ENCODE data around the gene CHTF18.
"Not testable (repeated sequence)": the region's sequence is repeated elsewhere in the genome, so short reads cannot be mapped to it uniquely, and the experiment has no call there.

Gene CHTF18

GRCh38 chr16:820044-820408 is 31.6 kb downstream of the CHTF18 start:
- not testable (repeated sequence) for H2BK15ac ChIP-seq (ENCODE audit: low read depth, poor library complexity, severe bottlenecking); H3K4me3 ChIP-seq (ENCODE audit: insufficient read depth in 1 of 2, low read depth in 1 of 2, low read length in 2 of 2); H4K8ac ChIP-seq (ENCODE audit: low read length); H2BK12ac ChIP-seq (ENCODE audit: low read length in 2 of 2); H4K91ac ChIP-seq (ENCODE audit: low read length); H3K14ac ChIP-seq (ENCODE audit: low read length in 2 of 2); H2AK5ac ChIP-seq (ENCODE audit: low read length, severe bottlenecking); H3K79me1 ChIP-seq (replicated peaks; ENCODE audit: low read length, poor library complexity, severe bottlenecking); H3K18ac ChIP-seq (ENCODE audit: low read depth in 1 of 2, low read length in 2 of 2); H3K36me3 ChIP-seq (ENCODE audit: control insufficient read depth in 1 of 2, insufficient read depth in 2 of 2, low read depth in 1 of 2, low read length in 2 of 2); DNase-seq; H3K9ac ChIP-seq (ENCODE audit: low read length); H2BK5ac ChIP-seq (ENCODE audit: low read depth, low read length, poor library complexity, severe bottlenecking); H3K27ac ChIP-seq (ENCODE audit: low read length, poor library complexity, severe bottlenecking); H3K23ac ChIP-seq (ENCODE audit: low read length in 2 of 2); H2BK120ac ChIP-seq (ENCODE audit: low read depth, low read length); H3K4ac ChIP-seq (ENCODE audit: low read depth in 1 of 2, low read length in 2 of 2); H3K4me2 ChIP-seq (ENCODE audit: low read length, poor library complexity, severe bottlenecking); H3K9me3 ChIP-seq (ENCODE audit: control insufficient read depth, low read length); H2AFZ ChIP-seq (ENCODE audit: low read depth, low read length)
- WGBS: 81% methylated on average over 10 of the region's 10 CpGs
- Histone ChIP-seq H3K27me3 (ENCODE audit: control insufficient read depth in 1 of 2, insufficient read depth in 1 of 2, low read length in 2 of 2) (peaks cover 0 to 64% of the 10 kb centered on the region in 2 experiments), H3K4me1 (ENCODE audit: control insufficient read depth, insufficient read depth, low read depth, low read length) (peaks cover 14% of the 10 kb centered on the region)

GRCh38 chr16:820748-821147 is 32.3 kb downstream of the CHTF18 start:
- Histone ChIP-seq H3K18ac (ENCODE audit: low read depth in 1 of 2, low read length in 2 of 2) (no peak overlapping the region), H3K36me3 (ENCODE audit: control insufficient read depth in 1 of 2, insufficient read depth in 2 of 2, low read depth in 1 of 2, low read length in 2 of 2) (peaks cover 0 to 4% of the 10 kb centered on the region in 2 experiments), H2BK120ac (ENCODE audit: low read depth, low read length) (no peak overlapping the region), H3K27ac (ENCODE audit: low read length, poor library complexity, severe bottlenecking) (no peak overlapping the region), H2AK5ac (ENCODE audit: low read length, severe bottlenecking) (no peak overlapping the region), H2AFZ (ENCODE audit: low read depth, low read length) (no peak overlapping the region), H3K23ac (ENCODE audit: low read length in 2 of 2) (no peak overlapping the region), H4K8ac (ENCODE audit: low read length) (no peak overlapping the region), H3K27me3 (ENCODE audit: control insufficient read depth in 1 of 2, insufficient read depth in 1 of 2, low read length in 2 of 2) (peaks cover 0 to 71% of the 10 kb centered on the region in 2 experiments), H3K4me2 (ENCODE audit: low read length, poor library complexity, severe bottlenecking) (no peak overlapping the region), H2BK5ac (ENCODE audit: low read depth, low read length, poor library complexity, severe bottlenecking) (no peak overlapping the region), H3K14ac (ENCODE audit: low read length in 2 of 2) (no peak overlapping the region), H3K9me3 (ENCODE audit: control insufficient read depth, low read length) (peaks cover 5% of the 10 kb centered on the region), H3K4ac (ENCODE audit: low read depth in 1 of 2, low read length in 2 of 2) (no peak overlapping the region), H3K79me1 (replicated peaks; ENCODE audit: low read length, poor library complexity, severe bottlenecking) (no peaks in the 10 kb centered on the region), H2BK15ac (ENCODE audit: low read depth, poor library complexity, severe bottlenecking) (no peak overlapping the region), H4K91ac (ENCODE audit: low read length) (no peak overlapping the region), H3K9ac (ENCODE audit: low read length) (no peak overlapping the region), H2BK12ac (ENCODE audit: low read length in 2 of 2) (no peak overlapping the region), H3K4me1 (ENCODE audit: control insufficient read depth, insufficient read depth, low read depth, low read length) (peaks cover 13% of the 10 kb centered on the region), H3K4me3 (ENCODE audit: insufficient read depth in 1 of 2, low read depth in 1 of 2, low read length in 2 of 2) (no peak overlapping the region)
- 89% methylated on average over 12 of the region's 12 CpGs for WGBS
- no peak for DNase-seq

- Histone ChIP-seq H3K79me1 (replicated peaks; ENCODE audit: low read length, poor library complexity, severe bottlenecking) (no peaks in the 10 kb centered on the region), H3K4me1 (ENCODE audit: control insufficient read depth, insufficient read depth, low read depth, low read length) (peaks cover 10% of the 10 kb centered on the region), H3K9me3 (ENCODE audit: control insufficient read depth, low read length) (peaks cover 5% of the 10 kb centered on the region), H3K23ac (ENCODE audit: low read length in 2 of 2) (no peak overlapping the region), H2BK120ac (ENCODE audit: low read depth, low read length) (no peak overlapping the region), H3K18ac (ENCODE audit: low read depth in 1 of 2, low read length in 2 of 2) (no peak overlapping the region), H3K4me2 (ENCODE audit: low read length, poor library complexity, severe bottlenecking) (no peak overlapping the region), H2AK5ac (ENCODE audit: low read length, severe bottlenecking) (no peak overlapping the region), H4K8ac (ENCODE audit: low read length) (no peak overlapping the region), H3K27ac (ENCODE audit: low read length, poor library complexity, severe bottlenecking) (no peak overlapping the region), H2BK5ac (ENCODE audit: low read depth, low read length, poor library complexity, severe bottlenecking) (no peak overlapping the region), H3K14ac (ENCODE audit: low read length in 2 of 2) (no peak overlapping the region), H2AFZ (ENCODE audit: low read depth, low read length) (no peak overlapping the region), H2BK12ac (ENCODE audit: low read length in 2 of 2) (no peak overlapping the region), H3K27me3 (ENCODE audit: control insufficient read depth in 1 of 2, insufficient read depth in 1 of 2, low read length in 2 of 2) (peaks cover 0 to 70% of the 10 kb centered on the region in 2 experiments), H2BK15ac (ENCODE audit: low read depth, poor library complexity, severe bottlenecking) (no peak overlapping the region), H3K36me3 (ENCODE audit: control insufficient read depth in 1 of 2, insufficient read depth in 2 of 2, low read depth in 1 of 2, low read length in 2 of 2) (peaks cover 0 to 4% of the 10 kb centered on the region in 2 experiments), H4K91ac (ENCODE audit: low read length) (no peak overlapping the region), H3K4ac (ENCODE audit: low read depth in 1 of 2, low read length in 2 of 2) (no peak overlapping the region), H3K9ac (ENCODE audit: low read length) (no peak overlapping the region), H3K4me3 (ENCODE audit: insufficient read depth in 1 of 2, low read depth in 1 of 2, low read length in 2 of 2) (no peak overlapping the region)
- 78% methylated on average over 10 of the region's 13 CpGs for WGBS
- no peak for DNase-seq
These were observed 33.3 kb downstream of the CHTF18 start for GRCh38 chr16:821751-822150.

GRCh38 chr16:822174-822908 is 33.9 kb downstream of the CHTF18 start:
- Histone ChIP-seq H3K79me1 (replicated peaks; ENCODE audit: low read length, poor library complexity, severe bottlenecking) (no peaks in the 10 kb centered on the region), H3K4ac (ENCODE audit: low read depth in 1 of 2, low read length in 2 of 2) (no peak overlapping the region), H3K4me2 (ENCODE audit: low read length, poor library complexity, severe bottlenecking) (no peak overlapping the region), H3K23ac (ENCODE audit: low read length in 2 of 2) (no peak overlapping the region), H2BK120ac (ENCODE audit: low read depth, low read length) (no peak overlapping the region), H4K8ac (ENCODE audit: low read length) (no peak overlapping the region), H3K4me1 (ENCODE audit: control insufficient read depth, insufficient read depth, low read depth, low read length) (peaks cover 10% of the 10 kb centered on the region), H3K27ac (ENCODE audit: low read length, poor library complexity, severe bottlenecking) (no peak overlapping the region), H2BK12ac (ENCODE audit: low read length in 2 of 2) (no peak overlapping the region), H2BK15ac (ENCODE audit: low read depth, poor library complexity, severe bottlenecking) (no peak overlapping the region), H3K14ac (ENCODE audit: low read length in 2 of 2) (no peak overlapping the region), H3K36me3 (ENCODE audit: control insufficient read depth in 1 of 2, insufficient read depth in 2 of 2, low read depth in 1 of 2, low read length in 2 of 2) (peaks cover 0 to 4% of the 10 kb centered on the region in 2 experiments), H3K27me3 (ENCODE audit: control insufficient read depth in 1 of 2, insufficient read depth in 1 of 2, low read length in 2 of 2) (peaks cover 0 to 69% of the 10 kb centered on the region in 2 experiments), H4K91ac (ENCODE audit: low read length) (no peak overlapping the region), H3K4me3 (ENCODE audit: insufficient read depth in 1 of 2, low read depth in 1 of 2, low read length in 2 of 2) (no peak overlapping the region), H2AFZ (ENCODE audit: low read depth, low read length) (no peak overlapping the region), H2AK5ac (ENCODE audit: low read length, severe bottlenecking) (no peak overlapping the region), H3K18ac (ENCODE audit: low read depth in 1 of 2, low read length in 2 of 2) (no peak overlapping the region), H3K9ac (ENCODE audit: low read length) (no peak overlapping the region), H2BK5ac (ENCODE audit: low read depth, low read length, poor library complexity, severe bottlenecking) (no peak overlapping the region), H3K9me3 (ENCODE audit: control insufficient read depth, low read length) (peaks cover 5% of the 10 kb centered on the region)
- WGBS: 86% methylated on average over 21 of the region's 21 CpGs
- no peak for DNase-seq
